ENCODE data around the gene HPSE. TPM values are rescaled to one million over a fixed set of nuclear protein-coding genes. Genes with fewer than 3 reads are reported as not detected.

The HPSE gene
- total and polyA plus RNA-seq, 2 of the 8 experiments (the other 6 are each of a cell fraction or from before 2014, with no cell fraction given), result 1.5 to 5.0 TPM

DNA sequence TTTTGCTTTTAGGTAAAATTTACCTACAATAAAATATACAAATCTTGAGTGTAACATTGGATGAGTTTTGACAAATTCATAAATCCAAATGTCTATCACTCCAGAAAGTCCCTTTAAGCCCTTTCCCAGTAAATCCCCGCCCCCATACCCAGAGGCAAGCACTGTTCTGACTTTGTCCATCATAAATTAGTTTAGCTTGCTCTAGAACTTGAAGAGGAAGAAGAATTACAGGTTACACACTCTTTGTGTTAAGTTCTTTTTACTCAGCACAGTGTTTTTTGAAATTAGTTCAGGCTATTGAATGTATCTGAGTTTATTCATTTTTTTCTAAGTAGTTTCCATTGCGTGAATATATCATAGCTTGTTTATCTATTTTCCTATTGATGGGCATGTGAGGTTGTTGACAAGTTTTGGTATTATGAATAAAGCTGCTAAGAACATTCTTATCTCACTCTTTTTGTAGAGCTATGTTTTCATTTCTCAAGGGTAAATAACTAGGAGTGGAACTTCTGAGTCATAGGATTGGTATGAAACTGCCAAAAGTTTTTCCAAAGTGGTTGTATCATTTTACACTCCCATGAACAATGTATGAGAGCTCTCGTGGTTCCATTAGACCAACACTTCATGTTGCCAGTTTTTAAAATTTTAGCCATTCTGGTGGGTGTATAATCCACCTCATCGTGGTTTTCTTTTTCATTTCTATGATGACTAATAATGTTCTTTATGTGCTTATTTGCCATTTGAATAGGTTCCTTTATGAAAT is 22.4 kb upstream of the HPSE start:
- no peak overlapping the region for H2BK120ac ChIP-seq (replicated peaks; ENCODE audit: low read depth, low read length)
- H4K5ac ChIP-seq (ENCODE audit: insufficient read length, low read depth, low read length), result no peak overlapping the region
- POLR2A ChIA-PET (ENCODE audit: partially characterized antibody), result no interaction called here
- H2BK5ac ChIP-seq (ENCODE audit: low read depth, low read length), result no peak overlapping the region
- no peak overlapping the region for H2BK15ac ChIP-seq (ENCODE audit: low read length)
- no peaks in the 10 kb centered on the region for H3K36me3 ChIP-seq (ENCODE audit: control insufficient read depth in 2 of 4, insufficient read depth in 4 of 4, low read length in 3 of 4)
- no peak overlapping the region for H3K27ac ChIP-seq (ENCODE audit: low read depth, low read length)
- H3K9ac ChIP-seq (replicated peaks in 1 of 4; ENCODE audit: extremely low read depth in 1 of 4, low read depth in 3 of 4, low read length in 3 of 4), result no peak overlapping the region
- FAIRE-seq, result no peak
- H4K8ac ChIP-seq (ENCODE audit: extremely low read depth, insufficient read depth, low read length), result no peak overlapping the region
- no peak overlapping the region for H4K91ac ChIP-seq (replicated peaks; ENCODE audit: insufficient read length, low read length)
- H2AFZ ChIP-seq (ENCODE audit: low read length), result no peak overlapping the region
- no peak overlapping the region for H3K18ac ChIP-seq (ENCODE audit: extremely low read depth, low read length)
- H3K14ac ChIP-seq (ENCODE audit: insufficient read length), result no peak overlapping the region
- no peak overlapping the region for H2AK5ac ChIP-seq (ENCODE audit: low read depth, low read length)
- no peak overlapping the region for H2BK12ac ChIP-seq (ENCODE audit: low read depth, low read length)
- H3K56ac ChIP-seq (replicated peaks; ENCODE audit: insufficient read length, low read depth, low read length), result no peak overlapping the region
- no peak overlapping the region for H3K4me2 ChIP-seq (ENCODE audit: insufficient read depth in 1 of 2, low read depth in 2 of 2, low read length in 2 of 2)
- no peaks in the 10 kb centered on the region for H3K27me3 ChIP-seq (replicated peaks in 1 of 4; ENCODE audit: control insufficient read depth in 3 of 4, extremely low read depth in 1 of 4, insufficient read depth in 3 of 4, low read length in 3 of 4)
- H2BK20ac ChIP-seq (ENCODE audit: low read length), result no peak overlapping the region
- no peaks in the 10 kb centered on the region for H4K20me1 ChIP-seq (replicated peaks in 1 of 2; ENCODE audit: control insufficient read depth in 1 of 2, insufficient read depth in 2 of 2, low read length in 2 of 2)
- H3K23me2 ChIP-seq (ENCODE audit: low read depth, low read length), result no peaks in the 10 kb centered on the region
- H3K4ac ChIP-seq (replicated peaks; ENCODE audit: insufficient read length, low read depth, low read length), result no peak overlapping the region
- no peak for DNase-seq (ENCODE audit: low read depth in 1 of 2, low spot score in 2 of 2)
- peaks cover 0 to 9% of the 10 kb centered on the region in 2 experiments; a peak in 1 of 4 replicates for H3K9me3 ChIP-seq (ENCODE audit: insufficient read depth in 2 of 2, low read depth in 1 of 2, low read length in 1 of 2)
- no peak overlapping the region for H3K4me3 ChIP-seq (ENCODE audit: extremely low read depth in 1 of 4, insufficient read depth in 2 of 4, low read depth in 3 of 4, low read length in 4 of 4)
- no peaks in the 10 kb centered on the region for H3K79me2 ChIP-seq (ENCODE audit: control insufficient read depth in 1 of 2, insufficient read depth in 2 of 2, low read length in 2 of 2)
- H3K4me1 ChIP-seq (replicated peaks in 1 of 4; ENCODE audit: control insufficient read depth in 3 of 4, insufficient read depth in 4 of 4, low read length in 3 of 4), result peaks cover 0 to 7% (median 1%) of the 10 kb centered on the region in 4 experiments; a peak in 3 of 7 replicates
- WGBS, 2 experiments (ENCODE audit: extremely low coverage in 1 of 2, insufficient coverage in 1 of 2, insufficient read length in 1 of 2, insufficient replicate concordance in 2 of 2, low coverage in 1 of 2, low lambda C conversion rate in 2 of 2, missing lambda C conversion rate in 1 of 2), result 86% methylated on average over 4 of the region's 4 CpGs; no CpG with 5 or more reads in 1 of the 2 experiments
- CTCF ChIA-PET (ENCODE audit: partially characterized antibody), result interaction anchor here (1.1 to 1.2 kb wide), 2 partner anchors 30 to 152 kb away, joined by 3 to 4 read pairs; no protein-coding TSS in a partner anchor
- H3K79me1 ChIP-seq (ENCODE audit: low read depth, low read length), result no peaks in the 10 kb centered on the region
- H3K23ac ChIP-seq (ENCODE audit: insufficient read length), result no peak overlapping the region
- no peak for TF ChIP-seq RFX5 (IDR thresholded peaks at IDR 0.05; ENCODE audit: borderline replicate concordance, low read depth, low read length)
- TF ChIP-seq CEBPB (IDR thresholded peaks at IDR 0.05; ENCODE audit: low read depth, low read length), result no peak
- TF ChIP-seq GABPA (IDR thresholded peaks at IDR 0.05; ENCODE audit: borderline replicate concordance, insufficient read depth, low read length), result no peak
- no peak for TF ChIP-seq TAF1 (IDR thresholded peaks at IDR 0.05; ENCODE audit: low read depth, low read length)
- no peak for TF ChIP-seq CBX5 (IDR thresholded peaks at IDR 0.05; ENCODE audit: low read depth, low read length)
- TF ChIP-seq ATF2 (IDR thresholded peaks at IDR 0.05; ENCODE audit: low read length), result no peak
- TF ChIP-seq BRCA1 (IDR thresholded peaks at IDR 0.05; ENCODE audit: low read depth, low read length), result no peak
- TF ChIP-seq EP300 (IDR thresholded peaks at IDR 0.05; ENCODE audit: borderline replicate concordance in 1 of 2, low read depth in 2 of 2, low read length in 2 of 2), result no peak
- no peak for TF ChIP-seq KDM5A (IDR thresholded peaks at IDR 0.05; ENCODE audit: low read length)
- TF ChIP-seq EZH2 (IDR thresholded peaks at IDR 0.05; ENCODE audit: low read depth, low read length, severe bottlenecking), result no peak
- TF ChIP-seq KDM1A (IDR thresholded peaks at IDR 0.05; ENCODE audit: borderline replicate concordance, low read length), result no peak
